ENCODE measurements around the gene KERA.

The KERA gene

DNA sequence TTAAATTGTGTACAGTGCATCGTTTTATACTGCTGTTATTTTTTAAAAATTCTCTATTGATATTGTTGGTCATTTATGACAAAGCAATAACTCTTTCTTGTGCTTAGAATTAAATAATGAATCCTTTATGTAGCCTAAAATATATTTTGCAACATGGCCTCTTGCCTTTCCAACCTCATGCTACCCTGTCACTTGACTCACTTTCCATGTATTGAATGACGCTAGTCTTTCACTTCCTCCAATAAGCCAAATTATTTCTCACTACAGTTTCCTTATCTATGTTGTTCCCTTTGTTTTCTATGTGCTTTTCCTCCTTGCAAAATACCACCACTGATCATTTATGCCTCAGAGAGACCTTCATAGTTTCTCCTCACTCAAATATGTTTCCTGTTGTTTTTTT, 36.7 kb downstream of the KERA start:
- TF ChIP-seq EGR1 (IDR thresholded peaks at IDR 0.05) (no peak), RAD21 (IDR thresholded peaks at IDR 0.05; ENCODE audit: low read depth) (no peak), TAF1 (IDR thresholded peaks at IDR 0.05; ENCODE audit: low read depth) (no peak), ZBTB7A (IDR thresholded peaks at IDR 0.05; ENCODE audit: low read depth) (no peak), YY1 (IDR thresholded peaks at IDR 0.05; ENCODE audit: low read depth) (no peak), NFIC (IDR thresholded peaks at IDR 0.05) (no peak), FOXM1 (IDR thresholded peaks at IDR 0.05; ENCODE audit: borderline replicate concordance, low read depth) (no peak)
- TF ChIP-seq, protein P1, sequence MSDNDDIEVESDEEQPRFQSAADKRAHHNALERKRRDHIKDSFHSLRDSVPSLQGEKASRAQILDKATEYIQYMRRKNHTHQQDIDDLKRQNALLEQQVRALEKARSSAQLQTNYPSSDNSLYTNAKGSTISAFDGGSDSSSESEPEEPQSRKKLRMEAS (IDR thresholded peaks at IDR 0.05) = no peak

GRCh38 chr12:91019455-91019854, 38.4 kb downstream of the KERA start:
- no peak for TF ChIP-seq TAF1 (IDR thresholded peaks at IDR 0.05; ENCODE audit: low read depth)
- TF ChIP-seq EP300 (IDR thresholded peaks at IDR 0.05; ENCODE audit: borderline replicate concordance) = no peak
- no peak for TF ChIP-seq REST (IDR thresholded peaks at IDR 0.05; ENCODE audit: low read depth)
- TF ChIP-seq CREB1 (IDR thresholded peaks at IDR 0.05; ENCODE audit: low read depth) = no peak
- TF ChIP-seq ZBTB7A (IDR thresholded peaks at IDR 0.05; ENCODE audit: low read depth) = no peak
- no peak for TF ChIP-seq EGR1 (IDR thresholded peaks at IDR 0.05)
- no peak for TF ChIP-seq CEBPB (IDR thresholded peaks at IDR 0.05)
- no peak for TF ChIP-seq RAD21 (IDR thresholded peaks at IDR 0.05; ENCODE audit: low read depth)
- TF ChIP-seq FOXM1 (IDR thresholded peaks at IDR 0.05; ENCODE audit: borderline replicate concordance, low read depth) = no peak
- TF ChIP-seq YY1 (IDR thresholded peaks at IDR 0.05; ENCODE audit: low read depth) = no peak
- no peak for TF ChIP-seq NFIC (IDR thresholded peaks at IDR 0.05)
- TF ChIP-seq, protein P1 (IDR thresholded peaks at IDR 0.05) = no peak
- no peak for TF ChIP-seq TEAD4 (IDR thresholded peaks at IDR 0.05)
- TF ChIP-seq, protein P2, sequence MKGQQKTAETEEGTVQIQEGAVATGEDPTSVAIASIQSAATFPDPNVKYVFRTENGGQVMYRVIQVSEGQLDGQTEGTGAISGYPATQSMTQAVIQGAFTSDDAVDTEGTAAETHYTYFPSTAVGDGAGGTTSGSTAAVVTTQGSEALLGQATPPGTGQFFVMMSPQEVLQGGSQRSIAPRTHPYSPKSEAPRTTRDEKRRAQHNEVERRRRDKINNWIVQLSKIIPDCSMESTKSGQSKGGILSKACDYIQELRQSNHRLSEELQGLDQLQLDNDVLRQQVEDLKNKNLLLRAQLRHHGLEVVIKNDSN (IDR thresholded peaks at IDR 0.05) = no peak
- TF ChIP-seq TCF12 (IDR thresholded peaks at IDR 0.05; ENCODE audit: low read depth) = no peak

DNA sequence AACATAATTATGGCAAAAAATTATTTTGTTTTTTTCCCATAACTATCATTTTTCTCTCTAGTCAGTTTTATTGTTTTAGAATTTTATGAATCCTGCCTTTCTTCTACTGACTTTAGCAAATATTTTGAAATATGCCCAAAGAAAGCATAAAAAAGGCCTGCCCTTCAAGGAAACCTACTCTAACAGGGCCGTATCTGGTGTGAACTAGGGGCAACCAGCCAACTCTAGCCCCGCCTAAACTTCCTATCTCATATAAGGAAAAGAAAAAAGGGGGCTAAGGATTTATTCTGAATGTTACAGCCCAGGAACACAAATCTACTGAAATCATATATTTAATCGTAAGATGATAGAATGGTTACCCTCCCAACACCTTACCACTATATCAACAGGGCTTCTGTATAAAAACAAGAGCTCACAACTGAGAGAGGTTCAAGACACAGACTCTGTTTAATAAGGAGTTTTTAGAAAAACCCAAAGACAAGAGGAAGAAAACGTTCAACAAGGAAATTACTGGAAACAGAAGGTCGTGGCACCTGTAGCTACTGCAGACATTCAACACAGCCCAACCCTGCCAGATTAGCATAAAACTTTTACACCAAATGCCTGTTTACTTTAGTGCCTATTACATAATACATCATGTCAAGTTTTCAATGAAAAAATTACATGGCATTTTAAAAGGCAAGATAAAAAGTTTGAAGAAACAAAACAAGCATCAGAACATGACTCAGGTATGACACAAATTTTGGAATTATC, 40.1 kb downstream of the KERA start:
- TF ChIP-seq TEAD4 (IDR thresholded peaks at IDR 0.05) (no peak), REST (IDR thresholded peaks at IDR 0.05; ENCODE audit: low read depth) (no peak), NFIC (IDR thresholded peaks at IDR 0.05) (no peak), RAD21 (IDR thresholded peaks at IDR 0.05; ENCODE audit: low read depth) (no peak), ZBTB7A (IDR thresholded peaks at IDR 0.05; ENCODE audit: low read depth) (no peak), EP300 (IDR thresholded peaks at IDR 0.05; ENCODE audit: borderline replicate concordance) (no peak), FOXM1 (IDR thresholded peaks at IDR 0.05; ENCODE audit: borderline replicate concordance, low read depth) (no peak), TAF1 (IDR thresholded peaks at IDR 0.05; ENCODE audit: low read depth) (no peak), TCF12 (IDR thresholded peaks at IDR 0.05; ENCODE audit: low read depth) (no peak), EGR1 (IDR thresholded peaks at IDR 0.05) (no peak), YY1 (IDR thresholded peaks at IDR 0.05; ENCODE audit: low read depth) (no peak), CEBPB (IDR thresholded peaks at IDR 0.05) (no peak), CREB1 (IDR thresholded peaks at IDR 0.05; ENCODE audit: low read depth) (no peak)
- TF ChIP-seq, protein P2 (IDR thresholded peaks at IDR 0.05) = no peak

DNA sequence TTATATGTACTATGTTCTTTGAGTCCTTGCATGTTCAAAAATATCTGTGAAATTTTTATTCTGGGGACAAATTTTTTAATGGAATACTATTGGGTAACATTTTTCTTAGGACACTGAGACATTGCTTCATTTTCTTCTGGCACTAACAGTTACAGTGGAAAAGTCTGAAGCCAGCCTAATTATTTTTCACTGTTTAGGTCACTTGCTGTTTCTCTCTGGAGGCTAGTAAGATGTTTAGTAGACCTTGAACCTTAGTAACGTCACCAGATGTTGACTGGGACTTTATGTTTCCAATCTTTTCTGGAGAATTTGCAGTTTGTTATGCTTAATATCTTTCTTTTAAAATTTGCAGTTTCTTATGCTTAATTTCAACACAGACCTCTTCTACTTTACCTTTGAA, 40.8 kb downstream of the KERA start:
- TF ChIP-seq FOXM1 (IDR thresholded peaks at IDR 0.05; ENCODE audit: borderline replicate concordance, low read depth) (no peak), ZBTB7A (IDR thresholded peaks at IDR 0.05; ENCODE audit: low read depth) (no peak), TEAD4 (IDR thresholded peaks at IDR 0.05) (no peak), REST (IDR thresholded peaks at IDR 0.05; ENCODE audit: low read depth) (no peak), EP300 (IDR thresholded peaks at IDR 0.05; ENCODE audit: borderline replicate concordance) (no peak)
